HEK293 (cell line): ENCODE data around the gene PDXK.

Experiments
- CTCF ChIA-PET: fragments of 350-600 bp; formaldehyde crosslinking; extraction: SDS; loops from one replicate; lab custom pipeline; 2021; ENCODE audit warnings: antibody characterized with exemption; lab: Yijun Ruan, JAX
- POLR2A ChIA-PET: fragments of 300-600 bp; formaldehyde crosslinking; extraction: SDS; loops from one replicate; lab custom pipeline; 2020; ENCODE audit warnings: antibody characterized with exemption, inconsistent platforms; lab: Yijun Ruan, JAX
- H3K27ac ChIP-seq: fragments of 200-500 bp; sonication (Bioruptor generic); 2 replicates; pipeline ENCODE4 v1.5.1; 2014; ENCODE audit warnings: low read depth, low read length, control low read depth, inconsistent platforms; ENCODE audit errors: extremely low read depth
- H3K36me3 ChIP-seq, 2 experiments: fragments of 200-500 bp in 1 of 2; sonication (Bioruptor generic) in 1 of 2; 1 replicate in 1 of 2; 2 replicates in 1 of 2; pipeline ENCODE4 v1.5.1; 2014 to 2017; ENCODE audit warnings: inconsistent platforms in 2 of 2, low read length in 2 of 2; ENCODE audit not compliant: control insufficient read depth in 2 of 2, insufficient read depth in 1 of 2
- H3K4me1 ChIP-seq: fragments of 200-500 bp; sonication (Bioruptor generic); 2 replicates; pipeline ENCODE4 v1.5.1; 2014; ENCODE audit warnings: mild to moderate bottlenecking, low read length, inconsistent platforms; ENCODE audit not compliant: control insufficient read depth, insufficient read depth
- H3K4me3 ChIP-seq: 2 replicates; pipeline ENCODE4 v1.5.1; 2011; ENCODE audit warnings: low read depth, mild to moderate bottlenecking, control low read depth, low read length, moderate library complexity
- H3K9me3 ChIP-seq: fragments of 200-500 bp; sonication (Bioruptor generic); 2 replicates; pipeline ENCODE4 v1.5.1; 2014; ENCODE audit warnings: low read depth, low read length, inconsistent platforms; ENCODE audit not compliant: control insufficient read depth, insufficient read depth
- BCL11A ChIP-seq: fragments of 450-650 bp; formaldehyde crosslinking; IDR thresholded peaks from 2 replicates; pipeline ENCODE4 v1.5.1; 2016; ENCODE audit warnings: low read depth, missing biosample characterization, missing genetic modification characterization
- EGR2 ChIP-seq: fragments of 450-650 bp; formaldehyde crosslinking; IDR thresholded peaks from 2 replicates; pipeline ENCODE4 v1.5.1; 2016; ENCODE audit warnings: low read depth, missing biosample characterization, missing genetic modification characterization
- KLF10 ChIP-seq: fragments of 450-650 bp; IDR thresholded peaks from 2 replicates; pipeline ENCODE4 v1.5.1; 2018; ENCODE audit warnings: missing biosample characterization, mild to moderate bottlenecking, missing genetic modification characterization
- KLF7 ChIP-seq: fragments of 450-650 bp; formaldehyde crosslinking; IDR thresholded peaks from 2 replicates; pipeline ENCODE4 v1.5.1; 2016; ENCODE audit warnings: missing biosample characterization, missing genetic modification characterization, borderline replicate concordance
- PRDM6 ChIP-seq: fragments of 450-650 bp; formaldehyde crosslinking; IDR thresholded peaks from 2 replicates; pipeline ENCODE4 v1.5.1; 2017; ENCODE audit warnings: missing biosample characterization, missing genetic modification characterization
- RBAK ChIP-seq: fragments of 450-650 bp; formaldehyde crosslinking; IDR thresholded peaks from 2 replicates; pipeline ENCODE4 v1.5.1; 2016; ENCODE audit warnings: missing biosample characterization, missing genetic modification characterization
- ZBTB20 ChIP-seq: fragments of 450-650 bp; formaldehyde crosslinking; IDR thresholded peaks from 2 replicates; pipeline ENCODE4 v1.5.1; 2016; ENCODE audit warnings: missing biosample characterization, missing genetic modification characterization
- ZFHX2 ChIP-seq: fragments of 450-650 bp; formaldehyde crosslinking; conservative IDR thresholded peaks from 2 replicates; pipeline ENCODE4 v1.5.1; 2016; ENCODE audit warnings: missing biosample characterization, missing genetic modification characterization
- ZFP41 ChIP-seq: fragments of 450-650 bp; formaldehyde crosslinking; IDR thresholded peaks from 2 replicates; pipeline ENCODE4 v1.5.1; 2016; ENCODE audit warnings: missing biosample characterization, missing genetic modification characterization, borderline replicate concordance
- ZNF138 ChIP-seq: fragments of 450-650 bp; formaldehyde crosslinking; IDR thresholded peaks from 2 replicates; pipeline ENCODE4 v1.5.1; 2016; ENCODE audit warnings: missing biosample characterization, missing genetic modification characterization, borderline replicate concordance
- ZNF214 ChIP-seq: fragments of 450-650 bp; formaldehyde crosslinking; IDR thresholded peaks from 2 replicates; pipeline ENCODE4 v1.5.1; 2017; ENCODE audit warnings: missing biosample characterization, mild to moderate bottlenecking, missing genetic modification characterization, borderline replicate concordance
- ZNF350 ChIP-seq: fragments of 450-650 bp; formaldehyde crosslinking; IDR thresholded peaks from 2 replicates; pipeline ENCODE4 v1.5.0; 2017; ENCODE audit warnings: missing biosample characterization, mild to moderate bottlenecking, missing genetic modification characterization
- ZNF423 ChIP-seq: fragments of 450-650 bp; formaldehyde crosslinking; IDR thresholded peaks from 2 replicates; pipeline ENCODE4 v1.5.1; 2016; ENCODE audit warnings: missing biosample characterization, missing genetic modification characterization
- ZNF433 ChIP-seq: fragments of 450-650 bp; formaldehyde crosslinking; IDR thresholded peaks from 2 replicates; pipeline ENCODE4 v1.5.1; 2016; ENCODE audit warnings: missing biosample characterization, missing genetic modification characterization, low read depth
- ZNF658 ChIP-seq: fragments of 450-650 bp; formaldehyde crosslinking; IDR thresholded peaks from 2 replicates; pipeline ENCODE4; 2016; ENCODE audit warnings: missing biosample characterization, missing genetic modification characterization
- ZNF670 ChIP-seq: fragments of 450-650 bp; formaldehyde crosslinking; IDR thresholded peaks from 2 replicates; pipeline ENCODE4 v1.5.1; 2016; ENCODE audit warnings: missing biosample characterization, missing genetic modification characterization, low read depth
- ZNF776 ChIP-seq: fragments of 450-650 bp; formaldehyde crosslinking; IDR thresholded peaks from 2 replicates; pipeline ENCODE4 v1.5.0; 2017; ENCODE audit warnings: missing biosample characterization, missing genetic modification characterization, borderline replicate concordance
- ZNF830 ChIP-seq: fragments of 450-650 bp; IDR thresholded peaks from 2 replicates; pipeline ENCODE4 v1.5.0; 2018; ENCODE audit warnings: missing biosample characterization, missing genetic modification characterization, low read depth, mild to moderate bottlenecking, moderate library complexity

The PDXK gene

GRCh38 chr21:43684424-43684823, 34.5 kb upstream of the PDXK start:
- no peak overlapping the region for H3K4me3 ChIP-seq
- H3K27ac ChIP-seq = no peak overlapping the region
- ChIA-PET CTCF (no interaction called here), POLR2A (no interaction called here)
- H3K36me3 ChIP-seq = peaks cover 66 to 90% of the 10 kb centered on the region in 2 experiments
- no peak for TF ChIP-seq PRDM6 (tag by site-specific recombination)
- no peaks in the 10 kb centered on the region for H3K4me1 ChIP-seq
- H3K9me3 ChIP-seq = no peaks in the 10 kb centered on the region

GRCh38 chr21:43686811-43687565, 31.9 kb upstream of the PDXK start:
- ChIA-PET CTCF (no interaction called here), POLR2A (no interaction called here)
- Histone ChIP-seq H3K36me3 (peaks cover 51 to 91% of the 10 kb centered on the region in 2 experiments), H3K9me3 (no peaks in the 10 kb centered on the region), H3K4me1 (no peaks in the 10 kb centered on the region), H3K27ac (no peak overlapping the region; the same call in 1 of the 2 replicates), H3K4me3 (no peak overlapping the region)
- TF ChIP-seq ZNF830 (tag by site-specific recombination) (no peak), ZNF138 (tag by site-specific recombination) (no peak), BCL11A (tag by site-specific recombination) (no peak)

- Histone ChIP-seq H3K4me3 (no peak overlapping the region), H3K9me3 (no peaks in the 10 kb centered on the region), H3K36me3 (peaks cover 56 to 92% of the 10 kb centered on the region in 2 experiments), H3K4me1 (no peaks in the 10 kb centered on the region), H3K27ac (no peak overlapping the region)
- ChIA-PET CTCF (interaction anchor here (0.7 kb wide), 1 partner anchor 121 kb away, joined by 3 read pairs; no protein-coding TSS in a partner anchor), POLR2A (no interaction called here)
- no peak for TF ChIP-seq ZNF433 (tag by site-specific recombination)
- TF ChIP-seq ZNF350 (tag by site-specific recombination) = no peak
- no peak for TF ChIP-seq KLF7 (tag by site-specific recombination)
- no peak for TF ChIP-seq ZFP41 (tag by site-specific recombination)
- no peak for TF ChIP-seq ZFHX2 (tag by site-specific recombination)
Observed at GRCh38 chr21:43687566-43688399, 31.1 kb upstream of the PDXK start.

- ChIA-PET CTCF (interaction anchor here (0.6 kb wide), 1 partner anchor 40 kb away, joined by 3 read pairs; no protein-coding TSS in a partner anchor), POLR2A (no interaction called here)
- Histone ChIP-seq H3K4me3 (no peak overlapping the region), H3K27ac (no peak overlapping the region), H3K4me1 (no peaks in the 10 kb centered on the region), H3K36me3 (peaks cover 49 to 96% of the 10 kb centered on the region in 2 experiments), H3K9me3 (no peaks in the 10 kb centered on the region)
- TF ChIP-seq ZNF658 (tag by site-specific recombination) (no peak), ZNF423 (tag by site-specific recombination) (no peak), ZNF670 (tag by site-specific recombination) (no peak), ZBTB20 (tag by site-specific recombination) (no peak), RBAK (tag by site-specific recombination) (no peak), ZNF776 (no peak), KLF10 (no peak), EGR2 (tag by site-specific recombination) (no peak), ZNF214 (tag by site-specific recombination) (no peak)
Observed at GRCh38 chr21:43688906-43689305, 30.0 kb upstream of the PDXK start.
